ENCODE results near the gene PPP2R2B. TPM values are rescaled to one million over a fixed set of nuclear protein-coding genes. Genes with fewer than 3 reads are reported as not detected.
A peak's percentile ranks its signal among the peaks of the same experiment; 100 is the strongest.

PPP2R2B gene
- total and polyA plus RNA-seq, 4 donors = 0.15 to 1.2 (median 0.55) TPM

GRCh38 chr5:146880966-146881365 is 2.4 kb upstream of the PPP2R2B start:
- Histone ChIP-seq H3K36me3 (ENCODE audit: control insufficient read depth in 4 of 4, insufficient read depth in 4 of 4, low read length in 4 of 4) (no peaks in the 10 kb centered on the region), H3K9ac (ENCODE audit: insufficient read depth in 1 of 2, low read length in 2 of 2) (no peak overlapping the region), H3K4me1 (ENCODE audit: control insufficient read depth in 5 of 5, insufficient read depth in 5 of 5, low read length in 5 of 5) (peaks cover 0 to 10% (median 0%) of the 10 kb centered on the region in 5 donors), H3K4me3 (no peak overlapping the region), H3K27ac (ENCODE audit: low read depth in 1 of 2, low read length in 1 of 2) (no peak overlapping the region), H3K27me3 (ENCODE audit: control insufficient read depth in 3 of 3, insufficient read depth in 3 of 3, low read length in 2 of 3) (peaks cover 3 to 41% (median 18%) of the 10 kb centered on the region in 3 donors), H3K9me3 (ENCODE audit: control insufficient read depth in 4 of 4, insufficient read depth in 3 of 4, low read length in 3 of 4) (peaks cover 0 to 3% (median 0%) of the 10 kb centered on the region in 4 donors)
- no peak for TF ChIP-seq CTCF (IDR thresholded peaks at IDR 0.05; ENCODE audit: control extremely low read depth, extremely low read depth)
- no peak for ATAC-seq (ENCODE audit: insufficient read depth, low FRiP score)
- DNase-seq = no peak
- WGBS, 2 donors = 37 to 57% methylated on average over 7 of the region's 7 CpGs

GRCh38 chr5:146877783-146878475 is 628 bp downstream of the PPP2R2B start:
- WGBS, 2 donors = 1% methylated on average over 57 to 59 of the region's 59 CpGs
- DNase-seq = peak in 1 of 3 donors; percentile 16
- Histone ChIP-seq H3K4me1 (ENCODE audit: control insufficient read depth in 5 of 5, insufficient read depth in 5 of 5, low read length in 5 of 5) (peaks cover 0 to 10% (median 0%) of the 10 kb centered on the region in 5 donors), H3K36me3 (ENCODE audit: control insufficient read depth in 4 of 4, insufficient read depth in 4 of 4, low read length in 4 of 4) (no peaks in the 10 kb centered on the region), H3K9ac (ENCODE audit: insufficient read depth in 1 of 2, low read length in 2 of 2) (no peak overlapping the region), H3K4me3 (peak overlapping the region; percentile 7), H3K27ac (ENCODE audit: low read depth in 1 of 2, low read length in 1 of 2) (no peak overlapping the region), H3K9me3 (ENCODE audit: control insufficient read depth in 4 of 4, insufficient read depth in 3 of 4, low read length in 3 of 4) (peaks cover 0 to 3% (median 0%) of the 10 kb centered on the region in 4 donors), H3K27me3 (ENCODE audit: control insufficient read depth in 3 of 3, insufficient read depth in 3 of 3, low read length in 2 of 3) (peaks cover 3 to 47% (median 20%) of the 10 kb centered on the region in 3 donors)
- ATAC-seq (ENCODE audit: insufficient read depth, low FRiP score) = peak; percentile 32
- TF ChIP-seq CTCF (IDR thresholded peaks at IDR 0.05; ENCODE audit: control extremely low read depth, extremely low read depth) = no peak

GRCh38 chr5:146877178-146877681 is 1.3 kb downstream of the PPP2R2B start:
- H3K27me3 ChIP-seq (ENCODE audit: control insufficient read depth in 3 of 3, insufficient read depth in 3 of 3, low read length in 2 of 3) = peaks cover 3 to 47% (median 20%) of the 10 kb centered on the region in 3 donors
- 8 to 10% methylated on average over 14 of the region's 14 CpGs for WGBS, 2 donors
- TF ChIP-seq CTCF (IDR thresholded peaks at IDR 0.05; ENCODE audit: control extremely low read depth, extremely low read depth) = no peak
- H3K9me3 ChIP-seq (ENCODE audit: control insufficient read depth in 4 of 4, insufficient read depth in 3 of 4, low read length in 3 of 4) = peaks cover 0 to 3% (median 0%) of the 10 kb centered on the region in 4 donors
- no peak overlapping the region for H3K9ac ChIP-seq (ENCODE audit: insufficient read depth in 1 of 2, low read length in 2 of 2)
- ATAC-seq (ENCODE audit: insufficient read depth, low FRiP score) (no peak), DNase-seq (no peak)
- H3K4me3 ChIP-seq = no peak overlapping the region
- H3K36me3 ChIP-seq (ENCODE audit: control insufficient read depth in 4 of 4, insufficient read depth in 4 of 4, low read length in 4 of 4) = no peaks in the 10 kb centered on the region
- H3K27ac ChIP-seq (ENCODE audit: low read depth in 1 of 2, low read length in 1 of 2) = no peak overlapping the region
- peaks cover 0 to 10% (median 0%) of the 10 kb centered on the region in 5 donors for H3K4me1 ChIP-seq (ENCODE audit: control insufficient read depth in 5 of 5, insufficient read depth in 5 of 5, low read length in 5 of 5)

Measured in lung (tissue), 12 donors.